WTC11 (cell line): ENCODE data around the gene ACAD8. TPM values are rescaled to one million over a fixed set of nuclear protein-coding genes. Genes with fewer than 3 reads are reported as not detected.

ENCODE experiments used
- ATAC-seq: fragments of 200-7000 bp; cut with Tn5 transposase; 2 replicates; pipeline ENCODE4 v1.10.0; 2021; ENCODE audit warnings: mild to moderate bottlenecking, moderate library complexity
- CTCF ChIA-PET: fragments of 300-600 bp; sonication (Branson Sonifier 250); formaldehyde crosslinking; loops from one replicate; lab custom pipeline; 2021; ENCODE audit warnings: antibody characterized with exemption; lab: Charles Lee
- POLR2A ChIA-PET: fragments of 350-600 bp; sonication (Branson Sonifier 250); formaldehyde crosslinking; loops from one replicate; lab custom pipeline; 2021; ENCODE audit warnings: antibody characterized with exemption; lab: Charles Lee
- DNase-seq: peaks from one replicate; pipeline ENCODE4 v3.0.0; 2021; ENCODE audit warnings: low spot score
- H3K27ac Mint-ChIP-seq: 2 replicates; pipeline ENCODE4 v1.8.0; 2021; ENCODE audit warnings: mixed read lengths
- H3K27me3 Mint-ChIP-seq: 2 replicates; pipeline ENCODE4 v1.8.0; 2021; ENCODE audit warnings: low read depth, mild to moderate bottlenecking, moderate library complexity, mixed read lengths
- H3K36me3 Mint-ChIP-seq: 2 replicates; pipeline ENCODE4 v1.8.0; 2021; ENCODE audit warnings: mixed read lengths
- H3K4me1 Mint-ChIP-seq: 2 replicates; pipeline ENCODE4 v1.8.0; 2022; ENCODE audit warnings: mixed read lengths
- H3K4me3 Mint-ChIP-seq: 2 replicates; pipeline ENCODE4 v1.8.0; 2021; ENCODE audit warnings: mild to moderate bottlenecking, moderate library complexity, mixed read lengths
- H3K9me3 Mint-ChIP-seq: 2 replicates; pipeline ENCODE4 v1.8.0; 2021; ENCODE audit warnings: mixed read lengths
- AFF4 ChIP-seq: sonication (generic); formaldehyde crosslinking; IDR thresholded peaks from 2 replicates; pipeline ENCODE4 v1.8.1; 2023; ENCODE audit warnings: mild to moderate bottlenecking, missing genetic modification reagents, borderline replicate concordance
- ATF6 ChIP-seq: sonication (generic); formaldehyde crosslinking; IDR thresholded peaks from 2 replicates; pipeline ENCODE4 v1.8.1; 2023; ENCODE audit warnings: mild to moderate bottlenecking, missing genetic modification reagents
- CREB1 ChIP-seq: sonication (generic); formaldehyde crosslinking; IDR thresholded peaks from 2 replicates; pipeline ENCODE4 v1.8.0; 2023; ENCODE audit warnings: mild to moderate bottlenecking, missing genetic modification reagents
- CREM ChIP-seq: sonication (generic); formaldehyde crosslinking; IDR thresholded peaks from 2 replicates; pipeline ENCODE4 v1.8.1; 2022; ENCODE audit warnings: mild to moderate bottlenecking, missing genetic modification reagents, moderate library complexity
- E2F1 ChIP-seq: sonication (generic); formaldehyde crosslinking; IDR thresholded peaks from 2 replicates; pipeline ENCODE4 v1.8.0; 2022; ENCODE audit warnings: mild to moderate bottlenecking, missing genetic modification reagents
- E2F4 ChIP-seq: sonication (generic); formaldehyde crosslinking; IDR thresholded peaks from 2 replicates; pipeline ENCODE4 v1.8.1; 2022; ENCODE audit warnings: low read depth, mild to moderate bottlenecking, moderate library complexity, missing genetic modification reagents, borderline replicate concordance
- ETV6 ChIP-seq: sonication (generic); formaldehyde crosslinking; IDR thresholded peaks from 2 replicates; pipeline ENCODE4 v1.8.1; 2022; ENCODE audit warnings: mild to moderate bottlenecking, missing genetic modification reagents
- FOXJ3 ChIP-seq: sonication (generic); formaldehyde crosslinking; IDR thresholded peaks from 2 replicates; pipeline ENCODE4 v1.9.0; 2021; ENCODE audit warnings: missing genetic modification reagents, mild to moderate bottlenecking, borderline replicate concordance
- FOXP4 ChIP-seq: sonication (generic); formaldehyde crosslinking; IDR thresholded peaks from 2 replicates; pipeline ENCODE4 v1.8.0; 2022; ENCODE audit warnings: mild to moderate bottlenecking, missing genetic modification reagents
- GTF2I ChIP-seq: fragments of 250-450 bp; sonication (Bioruptor Pico); conservative IDR thresholded peaks from 2 replicates; pipeline ENCODE4 v1.4.0; 2021; ENCODE audit warnings: mild to moderate bottlenecking
- MYBL2 ChIP-seq: sonication (generic); formaldehyde crosslinking; IDR thresholded peaks from 2 replicates; pipeline ENCODE4 v1.8.1; 2023; ENCODE audit warnings: mild to moderate bottlenecking, moderate library complexity, missing genetic modification reagents
- NFATC4 ChIP-seq: fragments of 250-450 bp; sonication (Bioruptor Pico); IDR thresholded peaks from 2 replicates; pipeline ENCODE4 v1.9.0; 2021; ENCODE audit warnings: mild to moderate bottlenecking
- SMAD3 ChIP-seq: sonication (generic); formaldehyde crosslinking; IDR thresholded peaks from 2 replicates; pipeline ENCODE4 v1.8.0; 2022; ENCODE audit warnings: missing genetic modification reagents, mild to moderate bottlenecking, borderline replicate concordance
- SMAD4 ChIP-seq: sonication (generic); formaldehyde crosslinking; IDR thresholded peaks from 2 replicates; pipeline ENCODE4 v1.8.0; 2022; ENCODE audit warnings: mild to moderate bottlenecking, missing genetic modification reagents
- TCF7 ChIP-seq: sonication (generic); formaldehyde crosslinking; IDR thresholded peaks from 2 replicates; pipeline ENCODE4 v1.8.0; 2022; ENCODE audit warnings: mild to moderate bottlenecking, low read depth, missing genetic modification reagents, moderate library complexity
- ZNF416 ChIP-seq: fragments of 250-450 bp; sonication (Bioruptor Pico); IDR thresholded peaks from 2 replicates; pipeline ENCODE4 v1.9.0; 2021; ENCODE audit warnings: mild to moderate bottlenecking, inconsistent platforms
- ZNF423 ChIP-seq: fragments of 250-450 bp; sonication (Bioruptor Pico); IDR thresholded peaks from 2 replicates; pipeline ENCODE4 v2.1.2; 2022; ENCODE audit warnings: mild to moderate bottlenecking, moderate library complexity
- ZNF425 ChIP-seq: fragments of 250-450 bp; sonication (Bioruptor Pico); conservative IDR thresholded peaks from 2 replicates; pipeline ENCODE4 v1.9.0; 2021; ENCODE audit warnings: mild to moderate bottlenecking
- ZNF512 ChIP-seq: sonication (generic); formaldehyde crosslinking; IDR thresholded peaks from 2 replicates; pipeline ENCODE4 v1.8.1; 2022; ENCODE audit warnings: missing genetic modification reagents, borderline replicate concordance
- total RNA-seq: library from RNA; stranded (reverse); gene quantifications from 3 replicates; pipeline ENCODE4 v1.2.3, GENCODE V29; 2021

Gene ACAD8
- total RNA-seq, 1 experiment from 2014 or later = 55.2 TPM

- Mint-ChIP-seq H3K27me3 (no peaks in the 10 kb centered on the region), H3K27ac (no peak overlapping the region), H3K9me3 (no peaks in the 10 kb centered on the region), H3K36me3 (peaks cover 30% of the 10 kb centered on the region), H3K4me1 (peaks cover 8% of the 10 kb centered on the region), H3K4me3 (no peak overlapping the region)
- TF ChIP-seq ZNF416 (CRISPR knock-in tag) = no peak
- TF ChIP-seq GTF2I (CRISPR knock-in tag) = no peak
- TF ChIP-seq SMAD4 (CRISPR knock-in tag) = no peak
- no peak for TF ChIP-seq SMAD3 (CRISPR knock-in tag)
- TF ChIP-seq TCF7 (CRISPR knock-in tag) = no peak
- no peak for TF ChIP-seq NFATC4 (CRISPR knock-in tag)
- no peak for TF ChIP-seq CREB1 (CRISPR knock-in tag)
- ChIA-PET POLR2A (no interaction called here), CTCF (no interaction called here)
- no peak for ATAC-seq
- no peak for DNase-seq
These were observed 14.4 kb upstream of the ACAD8 start for GRCh38 chr11:134238956-134239355.

GRCh38 chr11:134240592-134240991 is 12.8 kb upstream of the ACAD8 start:
- no peak overlapping the region for H3K27ac Mint-ChIP-seq
- H3K4me1 Mint-ChIP-seq = peaks cover 8% of the 10 kb centered on the region
- no peaks in the 10 kb centered on the region for H3K27me3 Mint-ChIP-seq
- no peaks in the 10 kb centered on the region for H3K9me3 Mint-ChIP-seq
- ChIA-PET POLR2A (no interaction called here), CTCF (interaction anchor here (0.6 to 1.9 kb wide), 3 partner anchors 21 to 210 kb away, joined by 3 to 4 read pairs (median 3); no protein-coding TSS in a partner anchor)
- DNase-seq (no peak), ATAC-seq (no peak)
- H3K36me3 Mint-ChIP-seq = peaks cover 34% of the 10 kb centered on the region
- no peak overlapping the region for H3K4me3 Mint-ChIP-seq
- TF ChIP-seq AFF4 (CRISPR knock-in tag) = no peak
- no peak for TF ChIP-seq ZNF512 (CRISPR knock-in tag)
- TF ChIP-seq ETV6 = no peak

- Mint-ChIP-seq H3K36me3 (peaks cover 33% of the 10 kb centered on the region), H3K27me3 (no peaks in the 10 kb centered on the region), H3K9me3 (no peaks in the 10 kb centered on the region), H3K4me3 (no peak overlapping the region), H3K4me1 (peaks cover 8% of the 10 kb centered on the region), H3K27ac (no peak overlapping the region)
- DNase-seq (no peak), ATAC-seq (no peak)
- CTCF ChIA-PET = no interaction called here
- POLR2A ChIA-PET = no interaction called here
- no peak for TF ChIP-seq CREM (CRISPR knock-in tag)
- TF ChIP-seq ZNF423 = no peak
- TF ChIP-seq E2F1 = no peak
- no peak for TF ChIP-seq CREB1 (CRISPR knock-in tag)
- no peak for TF ChIP-seq E2F4 (CRISPR knock-in tag)
- TF ChIP-seq ATF6 = no peak
- no peak for TF ChIP-seq FOXJ3 (CRISPR knock-in tag)
- no peak for TF ChIP-seq ZNF425 (CRISPR knock-in tag)
- TF ChIP-seq FOXP4 (CRISPR knock-in tag) = no peak
- no peak for TF ChIP-seq MYBL2 (CRISPR knock-in tag)
These were observed 11.0 kb upstream of the ACAD8 start for GRCh38 chr11:134242376-134242775.
